Measurements from ENCODE around the gene TENT4B.

DNA sequence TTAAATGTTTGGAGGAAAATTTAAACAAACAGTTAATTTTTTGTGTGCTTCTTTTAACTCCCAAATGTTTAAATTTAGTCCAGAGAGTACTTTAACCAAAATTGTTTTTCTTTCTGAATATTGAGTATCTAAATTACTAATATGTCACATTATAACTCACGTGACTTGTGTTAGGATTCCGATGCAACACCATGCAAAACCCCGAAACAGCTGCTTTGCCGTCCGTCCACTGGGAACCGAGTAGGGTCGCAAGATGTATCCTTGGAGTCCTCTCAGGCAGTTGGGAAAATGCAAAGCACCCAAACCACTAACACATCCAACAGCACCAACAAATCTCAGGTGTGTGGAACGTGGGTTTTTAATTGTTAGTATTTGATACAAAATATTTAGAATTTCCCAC, 74.6 kb downstream of the TENT4B start:
- TF ChIP-seq, protein P1, sequence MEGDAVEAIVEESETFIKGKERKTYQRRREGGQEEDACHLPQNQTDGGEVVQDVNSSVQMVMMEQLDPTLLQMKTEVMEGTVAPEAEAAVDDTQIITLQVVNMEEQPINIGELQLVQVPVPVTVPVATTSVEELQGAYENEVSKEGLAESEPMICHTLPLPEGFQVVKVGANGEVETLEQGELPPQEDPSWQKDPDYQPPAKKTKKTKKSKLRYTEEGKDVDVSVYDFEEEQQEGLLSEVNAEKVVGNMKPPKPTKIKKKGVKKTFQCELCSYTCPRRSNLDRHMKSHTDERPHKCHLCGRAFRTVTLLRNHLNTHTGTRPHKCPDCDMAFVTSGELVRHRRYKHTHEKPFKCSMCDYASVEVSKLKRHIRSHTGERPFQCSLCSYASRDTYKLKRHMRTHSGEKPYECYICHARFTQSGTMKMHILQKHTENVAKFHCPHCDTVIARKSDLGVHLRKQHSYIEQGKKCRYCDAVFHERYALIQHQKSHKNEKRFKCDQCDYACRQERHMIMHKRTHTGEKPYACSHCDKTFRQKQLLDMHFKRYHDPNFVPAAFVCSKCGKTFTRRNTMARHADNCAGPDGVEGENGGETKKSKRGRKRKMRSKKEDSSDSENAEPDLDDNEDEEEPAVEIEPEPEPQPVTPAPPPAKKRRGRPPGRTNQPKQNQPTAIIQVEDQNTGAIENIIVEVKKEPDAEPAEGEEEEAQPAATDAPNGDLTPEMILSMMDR (IDR thresholded peaks at IDR 0.05): no peak
- no peak for TF ChIP-seq ZFX (IDR thresholded peaks at IDR 0.05; ENCODE audit: borderline replicate concordance)
